Activated B cell treated with CpG ODN at 0.5 μM for 24 hours (primary cell): ENCODE data around the gene UTY. TPM values are rescaled to one million over a fixed set of nuclear protein-coding genes. Genes with fewer than 3 reads are reported as not detected.

Source experiments
- ATAC-seq: fragments of 200-7000 bp; cut with Tn5 transposase; one replicate; pipeline ENCODE4 v1.10.0; 2021; ENCODE audit warnings: low read depth, mild to moderate bottlenecking, moderate library complexity
- CTCF ChIA-PET: fragments of 350-600 bp; sonication (Branson Sonifier 250); formaldehyde crosslinking; loops from one replicate; lab custom pipeline; 2021; ENCODE audit warnings: antibody characterized with exemption; lab: Charles Lee
- POLR2A ChIA-PET: fragments of 350-600 bp; sonication (Branson Sonifier 250); formaldehyde crosslinking; loops from one replicate; lab custom pipeline; 2021; ENCODE audit warnings: antibody characterized with exemption; lab: Charles Lee
- DNase-seq: peaks from one replicate; pipeline ENCODE4 v3.0.0; 2022
- H3K27ac Mint-ChIP-seq: one replicate; pipeline ENCODE4 v1.8.0; 2020; ENCODE audit warnings: mixed read lengths
- H3K27me3 Mint-ChIP-seq: one replicate; pipeline ENCODE4 v1.8.0; 2021; ENCODE audit warnings: mixed read lengths
- H3K36me3 Mint-ChIP-seq: one replicate; pipeline ENCODE4 v1.8.0; 2021; ENCODE audit warnings: low read depth, mixed read lengths
- H3K4me1 Mint-ChIP-seq: one replicate; pipeline ENCODE4 v1.8.0; 2021; ENCODE audit warnings: mixed read lengths
- H3K4me3 Mint-ChIP-seq: one replicate; pipeline ENCODE4 v1.8.0; 2020; ENCODE audit warnings: mild to moderate bottlenecking, mixed read lengths
- H3K9me3 Mint-ChIP-seq: one replicate; pipeline ENCODE4 v1.8.0; 2020; ENCODE audit warnings: mixed read lengths
- CTCF ChIP-seq: fragments of 200-600 bp; IDR thresholded peaks from one replicate; pipeline ENCODE4 v1.8.0; 2022; ENCODE audit warnings: antibody characterized with exemption, mild to moderate bottlenecking
- intact Hi-C: fragments of 100-400 bp; cut with micrococcal nuclease; formaldehyde crosslinking; loops from one replicate; pipeline ENCODE4 v1.15.1; 2024
- total RNA-seq: library from RNA; stranded (reverse); gene quantifications from 2 replicates; pipeline ENCODE4 v1.2.3, GENCODE V29; 2022

Gene UTY
- total RNA-seq, 1 donor from 2014 or later = 65.0 TPM

DNA sequence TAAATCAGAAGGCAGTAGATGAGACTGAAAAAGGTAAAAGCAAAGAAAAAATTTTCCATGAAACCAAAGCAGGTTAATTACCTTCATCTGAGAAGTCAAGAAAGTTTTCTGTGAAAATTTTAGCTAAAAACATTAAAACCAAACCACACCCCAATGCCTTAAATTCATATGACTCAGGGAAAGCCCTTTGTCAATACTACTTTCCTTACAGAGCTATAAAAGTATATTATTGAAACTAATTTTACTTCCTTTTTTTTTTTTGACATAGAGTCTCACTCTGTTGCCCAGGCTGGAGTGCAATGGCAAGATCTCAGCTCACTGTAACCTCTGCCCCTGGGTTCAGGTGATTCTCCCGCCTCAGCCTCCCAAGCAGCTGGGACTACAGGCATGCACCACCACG lies 117.2 kb downstream of the UTY start:
- ATAC-seq = peak; percentile 71
- Mint-ChIP-seq H3K36me3 (peaks cover 20% of the 10 kb centered on the region), H3K27me3 (no peaks in the 10 kb centered on the region), H3K9me3 (no peaks in the 10 kb centered on the region), H3K4me1 (peaks cover 28% of the 10 kb centered on the region), H3K27ac (peak overlapping the region; percentile 46), H3K4me3 (peak overlapping the region; percentile 7)
- CTCF ChIA-PET = interaction anchor here (1.0 kb wide), 1 partner anchor 19 kb away, joined by 3 read pairs; no protein-coding TSS in a partner anchor
- no peak for DNase-seq
- intact Hi-C loops = loop anchor here (5.0 kb wide), 1 partner anchor 35 kb away; no protein-coding TSS in a partner anchor
- POLR2A ChIA-PET = interaction anchor here (0.9 kb wide), 1 partner anchor 12 kb away, joined by 3 read pairs; no protein-coding TSS in a partner anchor
- no peak for TF ChIP-seq CTCF

DNA sequence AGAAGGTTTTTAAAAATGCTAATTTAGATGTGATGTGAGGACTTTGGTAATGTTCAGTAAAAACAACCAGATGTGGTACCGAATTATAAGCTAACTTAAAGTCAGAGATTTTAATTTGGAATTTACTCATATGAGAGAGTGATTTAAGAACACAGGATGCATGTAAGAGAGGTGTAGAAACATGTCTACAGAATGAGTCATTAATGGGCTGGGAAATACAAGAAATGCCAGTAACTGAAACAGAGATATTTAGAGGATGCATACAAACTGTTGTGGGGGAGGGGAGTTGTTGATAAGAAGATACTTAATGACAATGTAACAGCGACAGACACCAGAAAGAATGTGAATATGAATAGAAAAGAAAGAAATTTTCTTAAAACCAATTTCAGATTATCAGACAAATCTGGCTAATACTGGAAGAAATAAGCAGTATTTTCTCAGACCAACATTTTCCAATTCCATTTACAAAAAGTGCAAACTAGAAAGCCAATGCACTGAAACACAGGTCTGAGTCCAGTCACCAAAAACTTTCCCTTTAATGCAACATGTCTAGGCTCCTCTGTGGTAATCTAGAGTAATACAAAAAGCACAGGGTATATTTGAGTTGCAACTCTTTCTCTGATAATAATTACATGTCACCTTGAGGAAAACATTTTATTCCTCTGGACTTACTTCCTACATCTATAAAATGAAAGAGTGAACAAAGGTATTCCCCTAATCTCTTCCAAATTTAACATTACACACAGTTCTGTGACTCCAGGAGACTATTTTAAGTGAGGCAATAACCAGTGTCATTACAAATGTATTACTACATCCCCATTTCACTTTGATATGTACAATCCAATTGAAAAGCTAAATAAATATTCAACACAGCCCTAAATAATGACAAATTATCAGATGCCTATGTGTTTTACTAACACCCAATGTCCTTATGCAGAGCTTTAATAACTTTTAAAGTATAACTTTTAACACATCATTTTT lies 117.9 kb downstream of the UTY start:
- Mint-ChIP-seq H3K4me3 (peak overlapping the region; percentile 7), H3K9me3 (no peaks in the 10 kb centered on the region), H3K27ac (peak overlapping the region; percentile 46), H3K36me3 (peaks cover 26% of the 10 kb centered on the region), H3K4me1 (peaks cover 27% of the 10 kb centered on the region), H3K27me3 (no peaks in the 10 kb centered on the region)
- intact Hi-C loops = loop anchor here (5.0 kb wide), 1 partner anchor 35 kb away; no protein-coding TSS in a partner anchor
- POLR2A ChIA-PET = interaction anchor here (0.9 kb wide), 1 partner anchor 11 kb away, joined by 3 read pairs; no protein-coding TSS in a partner anchor
- no peak for TF ChIP-seq CTCF
- no peak for ATAC-seq
- DNase-seq = no peak
- CTCF ChIA-PET = interaction anchor here (1.0 kb wide), 1 partner anchor 18 kb away, joined by 3 read pairs; no protein-coding TSS in a partner anchor

- intact Hi-C loops = no loop called here
- Mint-ChIP-seq H3K9me3 (no peaks in the 10 kb centered on the region), H3K36me3 (peaks cover 56% of the 10 kb centered on the region), H3K4me1 (peaks cover 13% of the 10 kb centered on the region), H3K4me3 (no peak overlapping the region), H3K27me3 (no peaks in the 10 kb centered on the region), H3K27ac (no peak overlapping the region)
- ATAC-seq (no peak), DNase-seq (no peak)
- no peak for TF ChIP-seq CTCF
- ChIA-PET POLR2A (interaction anchor here (0.5 kb wide), 1 partner anchor 53 kb away, joined by 9 read pairs; no protein-coding TSS in a partner anchor), CTCF (no interaction called here)
These were observed 128.4 kb downstream of the UTY start for GRCh38 chrY:13351443-13351842.

DNA sequence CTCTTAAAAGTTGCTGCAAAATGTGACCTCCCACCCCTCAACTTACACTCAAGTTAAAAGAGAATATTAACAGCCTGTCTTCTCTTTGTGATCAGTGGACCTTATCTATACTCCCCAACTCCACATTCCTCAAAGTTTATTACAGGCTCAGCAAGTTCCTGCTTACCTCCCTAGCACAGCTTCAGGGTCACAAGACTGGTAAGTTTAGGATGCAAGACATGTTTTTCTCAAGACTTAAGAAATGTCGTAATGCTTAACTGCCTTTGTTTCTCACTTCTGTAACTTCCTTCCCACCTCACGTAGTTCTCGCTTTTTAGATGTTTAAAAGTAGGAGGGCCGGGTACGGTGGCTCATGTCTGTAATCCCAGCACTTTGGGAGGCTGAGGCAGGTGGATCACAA lies 132.7 kb downstream of the UTY start:
- Mint-ChIP-seq H3K27me3 (no peaks in the 10 kb centered on the region), H3K4me1 (peaks cover 17% of the 10 kb centered on the region), H3K4me3 (no peak overlapping the region), H3K27ac (no peak overlapping the region), H3K36me3 (peaks cover 55% of the 10 kb centered on the region), H3K9me3 (no peaks in the 10 kb centered on the region)
- intact Hi-C loops = loop anchor here (10.0 kb wide), 1 partner anchor 52 kb away; no protein-coding TSS in a partner anchor
- CTCF ChIA-PET = no interaction called here
- POLR2A ChIA-PET = no interaction called here
- ATAC-seq = no peak
- no peak for DNase-seq
- TF ChIP-seq CTCF = no peak

- no peak overlapping the region for H3K27ac Mint-ChIP-seq
- ChIA-PET CTCF (no interaction called here), POLR2A (no interaction called here)
- intact Hi-C loops = loop anchor here (10.0 kb wide), 1 partner anchor 51 kb away; no protein-coding TSS in a partner anchor
- DNase-seq = no peak
- no peak for TF ChIP-seq CTCF
- peaks cover 8% of the 10 kb centered on the region for H3K4me1 Mint-ChIP-seq
- no peak overlapping the region for H3K4me3 Mint-ChIP-seq
- peaks cover 54% of the 10 kb centered on the region for H3K36me3 Mint-ChIP-seq
- no peaks in the 10 kb centered on the region for H3K9me3 Mint-ChIP-seq
- H3K27me3 Mint-ChIP-seq = no peaks in the 10 kb centered on the region
- no peak for ATAC-seq
These were observed 134.3 kb downstream of the UTY start for GRCh38 chrY:13345549-13345948.
